ENCODE measurements around the gene NFYC.

NFYC gene

GRCh38 chr1:40801742-40802077 lies 110.2 kb downstream of the NFYC start:
- TF ChIP-seq GATA2 (IDR thresholded peaks at IDR 0.05; ENCODE audit: low read depth, low read length) (no peak), GATA3 (IDR thresholded peaks at IDR 0.05; ENCODE audit: low read depth, low read length) (no peak)

- no peak for TF ChIP-seq GATA2 (IDR thresholded peaks at IDR 0.05; ENCODE audit: low read depth, low read length)
- TF ChIP-seq GATA3 (IDR thresholded peaks at IDR 0.05; ENCODE audit: low read depth, low read length) = no peak
Measured at GRCh38 chr1:40802078-40802741, 110.7 kb downstream of the NFYC start.

GRCh38 chr1:40802742-40803113 lies 111.2 kb downstream of the NFYC start:
- TF ChIP-seq GATA2 (IDR thresholded peaks at IDR 0.05; ENCODE audit: low read depth, low read length) (no peak), GATA3 (IDR thresholded peaks at IDR 0.05; ENCODE audit: low read depth, low read length) (no peak)

DNA sequence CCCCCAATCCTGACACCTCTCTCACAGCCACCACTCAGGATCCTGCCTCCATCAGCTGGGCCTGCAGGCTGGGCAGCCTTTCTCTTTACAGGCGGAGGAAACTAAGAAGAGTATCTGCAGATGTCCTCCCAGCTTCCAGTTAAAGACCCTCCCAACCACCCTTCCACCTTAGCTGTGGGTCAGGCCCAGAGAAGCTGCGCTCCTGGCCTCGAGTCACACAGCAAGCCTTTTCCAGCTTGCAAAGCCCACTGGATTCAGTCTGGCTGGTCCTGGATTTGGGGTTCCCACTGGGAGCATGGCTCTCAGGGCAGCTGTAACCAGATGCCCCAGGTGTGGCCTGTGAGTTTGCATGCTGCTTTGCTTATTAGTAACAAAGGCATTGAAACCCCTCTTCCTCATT lies 111.9 kb downstream of the NFYC start:
- TF ChIP-seq GATA3 (IDR thresholded peaks at IDR 0.05; ENCODE audit: low read depth, low read length) = no peak
- TF ChIP-seq GATA2 (IDR thresholded peaks at IDR 0.05; ENCODE audit: low read depth, low read length) = no peak

DNA sequence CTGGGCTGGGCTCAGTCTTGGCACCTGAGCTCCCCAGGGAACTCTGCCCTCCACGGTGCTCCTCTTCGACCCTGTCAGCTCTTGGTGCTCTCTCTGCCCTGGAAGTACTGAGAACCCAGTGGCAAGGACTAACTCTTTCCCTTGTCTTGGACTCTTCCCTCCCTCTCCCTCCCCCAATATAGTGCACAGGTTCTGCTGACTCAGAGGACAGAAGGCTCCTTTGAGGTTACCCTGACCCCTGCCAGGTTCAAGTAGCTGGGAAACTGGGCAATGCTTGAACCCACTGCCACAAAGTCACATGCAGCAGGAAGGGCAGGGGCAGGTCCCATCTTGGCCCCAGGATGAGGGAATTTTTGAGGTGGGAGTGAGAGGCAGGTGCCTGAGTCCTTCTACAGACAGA lies 112.4 kb downstream of the NFYC start:
- TF ChIP-seq GATA3 (IDR thresholded peaks at IDR 0.05; ENCODE audit: low read depth, low read length) (no peak), GATA2 (IDR thresholded peaks at IDR 0.05; ENCODE audit: low read depth, low read length) (no peak)

DNA sequence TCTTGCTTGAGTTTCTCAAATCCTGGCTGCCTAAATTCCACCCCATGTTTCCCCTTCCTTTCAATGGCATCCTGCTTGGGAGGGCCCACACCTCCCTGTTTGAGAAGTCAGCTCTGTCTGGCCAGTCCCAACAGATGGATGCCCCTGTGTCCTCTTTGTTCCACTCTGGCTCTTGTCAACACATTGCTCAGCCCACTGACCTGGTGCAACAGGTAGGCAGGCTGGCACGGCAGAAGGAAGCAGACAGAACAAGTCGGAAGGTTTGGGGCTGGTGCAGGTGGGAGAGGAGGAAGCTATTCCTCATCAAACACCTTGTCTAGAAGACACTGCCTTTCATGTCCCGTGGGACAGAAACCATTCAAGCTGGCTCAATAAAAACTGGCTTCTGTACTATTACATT lies 114.7 kb downstream of the NFYC start:
- TF ChIP-seq GATA3 (IDR thresholded peaks at IDR 0.05; ENCODE audit: low read depth, low read length) = no peak
- TF ChIP-seq GATA2 (IDR thresholded peaks at IDR 0.05; ENCODE audit: low read depth, low read length) = no peak

DNA sequence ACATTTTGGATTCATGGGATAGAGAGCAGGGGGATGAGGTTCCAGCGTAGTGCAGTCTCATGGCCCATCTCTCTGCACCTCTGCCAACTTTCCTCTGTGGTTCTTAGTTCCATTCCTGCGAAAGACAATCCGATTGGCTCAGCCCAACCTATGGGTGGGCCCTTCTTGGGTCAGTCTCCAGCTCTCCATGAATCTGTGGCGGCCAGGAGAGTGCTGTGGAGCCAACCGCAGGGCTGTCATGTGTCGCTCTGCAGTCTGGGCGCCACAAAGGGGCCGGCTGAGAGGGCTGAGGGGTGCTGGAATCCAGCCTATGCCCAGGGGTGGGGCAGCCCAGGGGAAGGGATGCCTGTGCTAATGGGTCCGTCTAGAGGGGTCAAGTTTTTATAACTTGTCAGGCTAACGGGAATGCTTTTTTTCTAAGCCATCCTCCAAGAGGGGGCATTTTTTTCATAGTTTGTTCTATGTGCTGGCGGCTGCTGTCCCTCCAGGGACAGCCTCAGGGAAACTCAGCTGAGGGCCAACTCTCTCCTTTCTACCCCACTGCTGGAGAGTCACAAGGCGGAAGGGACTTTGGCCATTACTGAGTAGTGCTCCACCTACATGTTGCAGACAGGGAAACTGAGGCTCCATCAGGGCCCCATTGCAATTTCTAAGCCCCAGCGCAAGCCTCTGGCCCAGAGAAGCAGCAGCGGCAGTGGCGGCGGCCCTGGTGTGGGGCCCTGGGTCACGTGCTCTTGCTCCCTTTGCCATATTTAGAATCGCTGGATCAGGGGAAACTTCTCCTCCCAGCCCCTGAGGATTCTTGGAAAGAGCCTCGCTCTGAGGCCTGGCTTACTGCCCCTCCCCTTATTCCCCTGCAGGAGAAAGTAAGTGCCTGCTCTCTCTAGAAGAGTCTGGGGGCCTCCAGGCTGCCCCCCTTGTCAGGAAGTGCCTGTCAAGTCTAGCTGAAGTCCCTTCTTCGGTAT lies 115.5 kb downstream of the NFYC start:
- TF ChIP-seq GATA3 (IDR thresholded peaks at IDR 0.05; ENCODE audit: low read depth, low read length) (no peak), GATA2 (IDR thresholded peaks at IDR 0.05; ENCODE audit: low read depth, low read length) (no peak)

- TF ChIP-seq GATA2 (IDR thresholded peaks at IDR 0.05; ENCODE audit: low read depth, low read length) (no peak), GATA3 (IDR thresholded peaks at IDR 0.05; ENCODE audit: low read depth, low read length) (no peak)
Measured at GRCh38 chr1:40808002-40808401, 116.5 kb downstream of the NFYC start.

- TF ChIP-seq GATA3 (IDR thresholded peaks at IDR 0.05; ENCODE audit: low read depth, low read length) = no peak
- no peak for TF ChIP-seq GATA2 (IDR thresholded peaks at IDR 0.05; ENCODE audit: low read depth, low read length)
Measured at GRCh38 chr1:40808444-40808843, 116.9 kb downstream of the NFYC start.

DNA sequence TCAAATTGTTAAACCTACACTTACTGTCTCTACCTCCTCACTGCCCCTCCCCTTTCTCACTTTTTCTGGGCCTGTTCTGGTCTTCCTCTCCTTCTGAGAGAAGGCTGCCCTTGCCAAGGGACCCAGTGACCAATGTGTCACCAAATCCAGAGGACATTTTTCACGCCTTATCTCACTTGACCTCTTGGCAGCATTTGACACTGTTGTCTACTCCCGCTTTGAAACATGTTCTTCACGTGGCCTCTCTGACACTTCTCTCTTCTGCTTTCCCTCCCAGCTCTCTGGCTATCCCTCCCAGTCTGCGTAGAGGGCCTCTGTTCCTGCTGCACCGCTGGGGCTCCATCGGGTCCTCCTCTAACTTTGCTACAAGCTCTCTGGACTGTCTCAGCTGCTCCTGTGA lies 117.4 kb downstream of the NFYC start:
- TF ChIP-seq GATA2 (IDR thresholded peaks at IDR 0.05; ENCODE audit: low read depth, low read length) (no peak), GATA3 (IDR thresholded peaks at IDR 0.05; ENCODE audit: low read depth, low read length) (no peak)

DNA sequence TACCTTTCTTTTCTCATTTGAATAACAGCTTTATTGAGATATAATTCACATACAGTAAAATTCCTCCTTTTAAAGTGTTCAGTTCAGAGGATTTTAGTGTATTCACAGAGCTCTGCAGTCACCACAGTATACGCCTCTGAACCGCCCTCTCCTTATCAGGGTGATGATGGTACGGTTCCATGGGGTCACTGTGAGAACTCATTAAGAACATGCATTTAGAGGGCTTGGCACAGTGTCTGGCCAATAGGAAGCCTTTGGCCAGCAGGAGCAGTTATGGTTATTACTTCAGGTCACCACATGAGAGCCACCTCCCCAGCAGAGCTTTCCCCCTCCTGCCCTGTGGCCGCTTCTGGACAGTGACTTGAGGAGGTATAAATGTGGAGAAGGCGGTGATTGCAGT lies 119.4 kb downstream of the NFYC start:
- no peak for TF ChIP-seq GATA3 (IDR thresholded peaks at IDR 0.05; ENCODE audit: low read depth, low read length)
- no peak for TF ChIP-seq GATA2 (IDR thresholded peaks at IDR 0.05; ENCODE audit: low read depth, low read length)

- no peak for TF ChIP-seq GATA2 (IDR thresholded peaks at IDR 0.05; ENCODE audit: low read depth, low read length)
- no peak for TF ChIP-seq GATA3 (IDR thresholded peaks at IDR 0.05; ENCODE audit: low read depth, low read length)
Measured at GRCh38 chr1:40815420-40815819, 123.9 kb downstream of the NFYC start.

- TF ChIP-seq GATA3 (IDR thresholded peaks at IDR 0.05; ENCODE audit: low read depth, low read length) = no peak
- TF ChIP-seq GATA2 (IDR thresholded peaks at IDR 0.05; ENCODE audit: low read depth, low read length) = no peak
Measured at GRCh38 chr1:40817791-40818263, 126.3 kb downstream of the NFYC start.

GRCh38 chr1:40818264-40818961 lies 126.9 kb downstream of the NFYC start:
- TF ChIP-seq GATA3 (IDR thresholded peaks at IDR 0.05; ENCODE audit: low read depth, low read length) = no peak
- TF ChIP-seq GATA2 (IDR thresholded peaks at IDR 0.05; ENCODE audit: low read depth, low read length) = no peak

All from SH-SY5Y (cell line).